Measurements from ENCODE around the gene PPP4R1. TPM values are rescaled to one million over a fixed set of nuclear protein-coding genes. Genes with fewer than 3 reads are reported as not detected.

The PPP4R1 gene
- polyA plus RNA-seq, 4 donors = 31.1 to 73.1 (median 51.3) TPM

- 76% methylated on average over 4 of the region's 4 CpGs for WGBS, 3 donors
- Histone ChIP-seq H3K27ac (ENCODE audit: low read depth in 1 of 3, low read length in 2 of 3) (no peak overlapping the region), H3K4me1 (ENCODE audit: control insufficient read depth in 3 of 3, insufficient read depth in 2 of 3, low read depth in 1 of 3, low read length in 2 of 3) (no peaks in the 10 kb centered on the region), H3K36me3 (ENCODE audit: control insufficient read depth in 3 of 3, insufficient read depth in 2 of 3, low read depth in 1 of 3, low read length in 3 of 3) (peaks cover 0 to 15% (median 2%) of the 10 kb centered on the region in 3 donors), H3K9me3 (ENCODE audit: control insufficient read depth in 2 of 2, insufficient read depth in 1 of 2, low read depth in 1 of 2, low read length in 1 of 2) (no peaks in the 10 kb centered on the region), H3K4me3 (ENCODE audit: low read depth in 1 of 3, low read length in 3 of 3) (no peak overlapping the region), H3K27me3 (ENCODE audit: control insufficient read depth in 3 of 3, insufficient read depth in 3 of 3, low read length in 3 of 3) (no peaks in the 10 kb centered on the region)
- FAIRE-seq (no peak), DNase-seq (peak; percentile 22 to 35)
Observed at GRCh38 chr18:9516437-9517064, 97.8 kb downstream of the PPP4R1 start.

- WGBS, 3 donors = 88 to 92% (median 91%) methylated on average over 6 of the region's 6 CpGs
- Histone ChIP-seq H3K36me3 (ENCODE audit: control insufficient read depth in 3 of 3, insufficient read depth in 2 of 3, low read depth in 1 of 3, low read length in 3 of 3) (peaks cover 0 to 13% (median 2%) of the 10 kb centered on the region in 3 donors), H3K4me3 (ENCODE audit: low read depth in 1 of 3, low read length in 3 of 3) (no peak overlapping the region), H3K27ac (ENCODE audit: low read depth in 1 of 3, low read length in 2 of 3) (no peak overlapping the region), H3K9me3 (ENCODE audit: control insufficient read depth in 2 of 2, insufficient read depth in 1 of 2, low read depth in 1 of 2, low read length in 1 of 2) (no peaks in the 10 kb centered on the region), H3K4me1 (ENCODE audit: control insufficient read depth in 3 of 3, insufficient read depth in 2 of 3, low read depth in 1 of 3, low read length in 2 of 3) (no peaks in the 10 kb centered on the region), H3K27me3 (ENCODE audit: control insufficient read depth in 3 of 3, insufficient read depth in 3 of 3, low read length in 3 of 3) (no peaks in the 10 kb centered on the region)
- DNase-seq (no peak), FAIRE-seq (no peak)
Observed at GRCh38 chr18:9513971-9514512, 100.3 kb downstream of the PPP4R1 start.

GRCh38 chr18:9508446-9509025 is 105.8 kb downstream of the PPP4R1 start:
- no peak for DNase-seq
- WGBS, 3 donors = 70 to 87% (median 79%) methylated on average over 2 of the region's 2 CpGs
- Histone ChIP-seq H3K27ac (ENCODE audit: low read depth in 1 of 3, low read length in 2 of 3) (no peak overlapping the region), H3K36me3 (ENCODE audit: control insufficient read depth in 3 of 3, insufficient read depth in 2 of 3, low read depth in 1 of 3, low read length in 3 of 3) (peaks cover 0 to 9% (median 0%) of the 10 kb centered on the region in 3 donors), H3K27me3 (ENCODE audit: control insufficient read depth in 3 of 3, insufficient read depth in 3 of 3, low read length in 3 of 3) (no peaks in the 10 kb centered on the region), H3K9me3 (ENCODE audit: control insufficient read depth in 2 of 2, insufficient read depth in 1 of 2, low read depth in 1 of 2, low read length in 1 of 2) (peaks cover 0 to 9% of the 10 kb centered on the region in 2 donors), H3K4me3 (ENCODE audit: low read depth in 1 of 3, low read length in 3 of 3) (no peak overlapping the region), H3K4me1 (ENCODE audit: control insufficient read depth in 3 of 3, insufficient read depth in 2 of 3, low read depth in 1 of 3, low read length in 2 of 3) (no peaks in the 10 kb centered on the region)
- FAIRE-seq = no peak

GRCh38 chr18:9507565-9508088 is 106.7 kb downstream of the PPP4R1 start:
- no peak for FAIRE-seq
- Histone ChIP-seq H3K4me1 (ENCODE audit: control insufficient read depth in 3 of 3, insufficient read depth in 2 of 3, low read depth in 1 of 3, low read length in 2 of 3) (no peaks in the 10 kb centered on the region), H3K36me3 (ENCODE audit: control insufficient read depth in 3 of 3, insufficient read depth in 2 of 3, low read depth in 1 of 3, low read length in 3 of 3) (peaks cover 0 to 3% (median 0%) of the 10 kb centered on the region in 3 donors), H3K27me3 (ENCODE audit: control insufficient read depth in 3 of 3, insufficient read depth in 3 of 3, low read length in 3 of 3) (no peaks in the 10 kb centered on the region), H3K9me3 (ENCODE audit: control insufficient read depth in 2 of 2, insufficient read depth in 1 of 2, low read depth in 1 of 2, low read length in 1 of 2) (peaks cover 0 to 17% of the 10 kb centered on the region in 2 donors), H3K27ac (ENCODE audit: low read depth in 1 of 3, low read length in 2 of 3) (no peak overlapping the region), H3K4me3 (ENCODE audit: low read depth in 1 of 3, low read length in 3 of 3) (no peak overlapping the region)
- 63 to 83% (median 68%) methylated on average over 2 of the region's 2 CpGs for WGBS, 3 donors
- DNase-seq = no peak

GRCh38 chr18:9506046-9506792 is 108.1 kb downstream of the PPP4R1 start:
- H3K27ac ChIP-seq (ENCODE audit: low read depth in 1 of 3, low read length in 2 of 3) = no peak overlapping the region
- 72 to 86% (median 85%) methylated on average over 4 of the region's 4 CpGs for WGBS, 3 donors
- no peaks in the 10 kb centered on the region for H3K4me1 ChIP-seq (ENCODE audit: control insufficient read depth in 3 of 3, insufficient read depth in 2 of 3, low read depth in 1 of 3, low read length in 2 of 3)
- FAIRE-seq = no peak
- peaks cover 0 to 26% of the 10 kb centered on the region in 2 donors for H3K9me3 ChIP-seq (ENCODE audit: control insufficient read depth in 2 of 2, insufficient read depth in 1 of 2, low read depth in 1 of 2, low read length in 1 of 2)
- H3K4me3 ChIP-seq (ENCODE audit: low read depth in 1 of 3, low read length in 3 of 3) = no peak overlapping the region
- peaks cover 0 to 7% (median 0%) of the 10 kb centered on the region in 3 donors for H3K36me3 ChIP-seq (ENCODE audit: control insufficient read depth in 3 of 3, insufficient read depth in 2 of 3, low read depth in 1 of 3, low read length in 3 of 3)
- DNase-seq = no peak
- no peaks in the 10 kb centered on the region for H3K27me3 ChIP-seq (ENCODE audit: control insufficient read depth in 3 of 3, insufficient read depth in 3 of 3, low read length in 3 of 3)

Other genes with a start within 250 kb of the PPP4R1 start
- 10 to 100 TPM; 18.1 to 32.2 (median 25.0) TPM for gene RALBP1, start 139.0 kb downstream of the PPP4R1 start, polyA plus RNA-seq
- 10 to 100 TPM in 2 of 4 donors, 1 to 10 TPM in 2; 4.2 to 18.4 (median 12.3) TPM for gene RAB31, start 93.7 kb upstream of the PPP4R1 start, polyA plus RNA-seq